Hindlimb muscle (tissue), 1 donor: ENCODE measurements around the gene PIH1D1. TPM values are rescaled to one million over a fixed set of nuclear protein-coding genes. Genes with fewer than 3 reads are reported as not detected.
"Not testable (repeated sequence)": the region's sequence is repeated elsewhere in the genome, so short reads cannot be mapped to it uniquely, and the experiment has no call there.

Experiments
- DNase-seq: peaks from one replicate; pipeline ENCODE4 v3.0.0-alpha.2; 2013
- polyA plus RNA-seq: library from polyadenylated mRNA; unstranded; fragments of 120-200 nt; gene quantifications from one replicate; pipeline ENCODE4 v1.2.1, GENCODE V29; 2013; ENCODE audit not compliant: insufficient read length

The PIH1D1 gene
- polyA plus RNA-seq, 1 donor = 43.8 TPM

GRCh38 chr19:49455773-49456172 lies 4.2 kb upstream of the PIH1D1 start:
- DNase-seq = peak; percentile 76

GRCh38 chr19:49453757-49454240 lies 2.2 kb upstream of the PIH1D1 start:
- DNase-seq = no peak

GRCh38 chr19:49453013-49453756 lies 1.6 kb upstream of the PIH1D1 start, which contains the start of gene ALDH16A1:
ALDH16A1 (plus strand) TSS chr19:49453225; CDS start chr19:49453332, 107 bp downstream.
- peak; percentile 98 for DNase-seq

- DNase-seq = no peak
Observed at GRCh38 chr19:49450405-49450804, 1.2 kb downstream of the PIH1D1 start.

- DNase-seq = no peak
Observed at GRCh38 chr19:49448432-49448786, 3.2 kb downstream of the PIH1D1 start.

- DNase-seq = no peak
Observed at GRCh38 chr19:49447485-49448431, 3.9 kb downstream of the PIH1D1 start.

GRCh38 chr19:49445997-49446396 lies 5.6 kb downstream of the PIH1D1 start:
- no peak for DNase-seq

GRCh38 chr19:49444100-49444700 lies 7.4 kb downstream of the PIH1D1 start:
- not testable (repeated sequence) for DNase-seq

- peak; percentile 96 for DNase-seq
Observed at GRCh38 chr19:49443366-49444099, 8.1 kb downstream of the PIH1D1 start.

- DNase-seq = peak; percentile 89
Observed at GRCh38 chr19:49442771-49443365, 8.7 kb downstream of the PIH1D1 start.

- DNase-seq = no peak
Observed at GRCh38 chr19:49442354-49442753, 9.3 kb downstream of the PIH1D1 start.

GRCh38 chr19:49441960-49442350 lies 9.7 kb downstream of the PIH1D1 start:
- DNase-seq = no peak

- no peak for DNase-seq
Observed at GRCh38 chr19:49441210-49441959, 10.2 kb downstream of the PIH1D1 start, which contains the start of gene SLC17A7. SLC17A7 (minus strand) TSS chr19:49441527; CDS start chr19:49441379, 148 bp downstream.

- DNase-seq = no peak
Observed at GRCh38 chr19:49440439-49441209, 11.0 kb downstream of the PIH1D1 start.

- DNase-seq = no peak
Observed at GRCh38 chr19:49439836-49440235, 11.8 kb downstream of the PIH1D1 start.

GRCh38 chr19:49438261-49438660 lies 13.4 kb downstream of the PIH1D1 start:
- no peak for DNase-seq

- DNase-seq = no peak
Observed at GRCh38 chr19:49437231-49437630, 14.4 kb downstream of the PIH1D1 start.

- no peak for DNase-seq
Observed at GRCh38 chr19:49436381-49437017, 15.1 kb downstream of the PIH1D1 start.

- DNase-seq = no peak
Observed at GRCh38 chr19:49435670-49436069, 15.9 kb downstream of the PIH1D1 start.
